GM21737 (cell line): ENCODE results near the gene ELAVL2.
"Not testable (repeated sequence)": the region's sequence is repeated elsewhere in the genome, so short reads cannot be mapped to it uniquely, and the experiment has no call there.

Experiments used
- ATAC-seq: cut with Tn5 transposase; IDR thresholded peaks from one replicate; pipeline ENCODE4 v1.9.1; 2021; ENCODE audit warnings: mild to moderate bottlenecking, moderate library complexity; ENCODE audit not compliant: unreplicated experiment

The ELAVL2 gene

GRCh38 chr9:23725279-23725946, 100.6 kb downstream of the ELAVL2 start:
- no peak for ATAC-seq

- ATAC-seq, result no peak
Measured at GRCh38 chr9:23723672-23724071, 102.4 kb downstream of the ELAVL2 start.

GRCh38 chr9:23723048-23723447, 103.0 kb downstream of the ELAVL2 start:
- not testable (repeated sequence) for ATAC-seq

- no peak for ATAC-seq
Measured at GRCh38 chr9:23721466-23721865, 104.6 kb downstream of the ELAVL2 start.

DNA sequence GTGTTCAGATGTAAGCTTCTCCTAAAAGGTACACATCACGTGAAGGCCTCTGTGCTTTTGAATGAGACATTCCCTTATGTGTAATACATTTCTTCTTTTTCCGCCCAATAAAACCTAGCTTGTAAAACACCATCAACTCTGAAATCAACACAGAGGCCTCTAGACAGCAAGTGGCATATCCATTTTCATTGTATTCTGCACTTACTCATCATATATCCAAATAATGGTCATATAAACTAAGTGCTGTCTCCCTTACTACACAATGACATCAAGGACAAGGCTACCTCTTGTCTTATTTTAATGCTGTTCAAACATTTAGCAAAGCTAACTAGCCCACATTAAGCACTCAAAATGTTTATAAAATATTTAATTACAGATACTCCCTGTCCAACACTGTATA, 108.5 kb downstream of the ELAVL2 start:
- no peak for ATAC-seq

- no peak for ATAC-seq
Measured at GRCh38 chr9:23707249-23707648, 118.8 kb downstream of the ELAVL2 start.

- no peak for ATAC-seq
Measured at GRCh38 chr9:23702311-23702922, 123.6 kb downstream of the ELAVL2 start.

DNA sequence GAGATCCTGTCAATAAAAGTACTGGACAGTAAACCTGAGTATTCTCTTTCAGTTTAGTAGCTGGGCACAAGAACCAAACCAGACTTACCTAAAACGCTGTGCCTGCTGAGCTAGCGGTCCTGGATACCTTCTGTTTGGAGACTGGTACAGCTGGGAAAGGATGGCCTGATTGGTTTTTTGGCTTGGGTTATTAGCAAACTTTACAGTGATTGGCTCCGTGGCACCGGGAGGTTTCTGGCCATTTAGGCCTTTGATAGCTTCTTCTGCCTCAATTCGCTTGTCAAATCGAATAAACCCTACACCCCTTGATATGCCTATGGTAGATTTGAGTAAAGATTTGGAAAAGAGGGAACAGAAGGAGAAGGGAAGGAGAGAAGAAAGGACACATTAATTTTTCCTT, 124.7 kb downstream of the ELAVL2 start:
- ATAC-seq, result no peak

DNA sequence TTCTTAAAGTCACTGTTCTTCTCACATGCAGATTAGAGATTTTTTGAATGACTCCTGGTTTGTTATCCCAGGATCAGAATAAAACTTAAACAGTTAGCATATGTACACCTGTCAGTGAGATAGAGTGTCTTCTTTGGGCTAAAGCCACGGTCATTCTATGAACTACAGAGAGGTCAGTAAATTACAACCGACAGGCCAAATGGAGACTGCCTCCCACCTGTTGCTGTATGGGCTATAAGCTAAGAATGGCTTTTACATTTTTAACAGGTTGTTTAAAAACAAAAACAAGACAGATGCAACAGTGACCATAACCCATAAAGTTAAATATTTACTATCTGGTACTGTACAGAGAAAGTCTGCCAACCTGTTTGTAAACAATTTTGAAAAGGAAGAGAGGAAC, 125.7 kb downstream of the ELAVL2 start:
- ATAC-seq, result no peak

DNA sequence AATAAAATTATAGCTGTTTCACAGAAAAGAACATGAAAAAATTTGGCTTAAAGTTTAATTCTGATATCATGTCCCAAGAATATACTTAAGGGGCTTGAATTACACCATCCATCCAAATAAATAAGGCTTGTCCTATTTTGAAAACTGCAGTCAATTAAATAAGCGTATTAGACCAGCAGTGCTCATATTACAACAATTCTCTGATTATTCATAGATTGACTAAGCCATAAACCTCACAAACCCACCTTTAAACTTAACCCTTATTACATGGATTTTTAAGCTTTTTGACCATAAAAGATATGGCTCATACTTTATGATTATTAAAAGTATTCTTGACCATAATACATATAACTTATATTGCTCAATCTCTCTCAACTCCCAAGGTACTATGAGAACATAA, 127.9 kb downstream of the ELAVL2 start:
- no peak for ATAC-seq

DNA sequence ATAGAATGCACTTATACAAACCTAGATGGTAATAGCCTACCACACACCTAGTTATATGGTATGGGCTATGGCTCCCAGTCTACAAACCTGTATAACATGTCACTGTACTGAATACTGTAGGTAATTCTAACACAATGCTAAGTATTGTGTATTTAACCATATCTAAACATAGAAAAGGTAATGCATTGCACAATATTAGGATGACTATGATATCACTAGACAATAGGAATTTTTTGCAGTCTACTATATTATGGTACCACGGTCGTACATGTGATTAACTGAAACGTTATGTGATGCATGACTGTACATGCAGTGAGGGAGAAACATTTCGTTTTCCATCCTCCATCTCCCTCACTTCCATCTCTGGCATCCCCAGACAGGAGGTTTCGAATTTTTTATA, 130.5 kb downstream of the ELAVL2 start:
- ATAC-seq, result no peak

DNA sequence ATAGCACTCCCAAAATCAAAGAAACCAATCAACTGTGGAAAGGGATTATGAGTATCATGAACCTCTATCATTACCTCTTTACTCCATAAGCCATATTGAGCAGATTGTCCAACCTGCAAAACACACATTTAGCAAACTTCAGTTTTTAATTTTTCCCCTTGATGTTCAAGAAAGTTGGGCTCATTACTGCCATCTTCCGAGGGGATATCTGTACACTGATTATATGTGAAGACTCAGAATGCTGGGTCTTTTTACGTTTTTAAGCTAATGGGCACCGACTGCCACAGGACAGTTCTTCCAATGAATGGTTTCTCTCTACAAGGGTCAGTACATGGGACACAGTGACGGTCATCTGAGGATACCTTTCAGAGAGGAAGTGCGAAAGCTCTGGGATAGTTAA, 132.7 kb downstream of the ELAVL2 start:
- ATAC-seq, result no peak

DNA sequence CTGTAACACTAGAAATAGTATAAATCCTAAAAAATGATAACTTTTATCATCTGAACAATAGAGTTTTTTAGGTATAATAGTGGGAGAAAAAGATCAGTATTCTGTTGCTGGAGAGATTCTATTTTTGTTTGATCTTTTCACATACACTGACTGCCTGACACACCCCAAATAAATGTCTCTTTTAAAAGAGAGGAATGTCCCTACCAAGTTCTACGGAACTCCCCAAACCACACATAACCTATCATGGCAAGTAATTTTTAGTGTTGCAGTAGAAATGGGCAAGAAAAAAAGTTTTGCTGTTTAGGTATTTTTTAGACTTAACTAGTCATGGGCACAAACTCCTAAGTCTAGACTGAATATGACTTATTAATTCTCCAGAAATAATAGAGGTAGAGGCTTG, 139.1 kb downstream of the ELAVL2 start:
- no peak for ATAC-seq

GRCh38 chr9:23686257-23686656, 139.8 kb downstream of the ELAVL2 start:
- no peak for ATAC-seq

DNA sequence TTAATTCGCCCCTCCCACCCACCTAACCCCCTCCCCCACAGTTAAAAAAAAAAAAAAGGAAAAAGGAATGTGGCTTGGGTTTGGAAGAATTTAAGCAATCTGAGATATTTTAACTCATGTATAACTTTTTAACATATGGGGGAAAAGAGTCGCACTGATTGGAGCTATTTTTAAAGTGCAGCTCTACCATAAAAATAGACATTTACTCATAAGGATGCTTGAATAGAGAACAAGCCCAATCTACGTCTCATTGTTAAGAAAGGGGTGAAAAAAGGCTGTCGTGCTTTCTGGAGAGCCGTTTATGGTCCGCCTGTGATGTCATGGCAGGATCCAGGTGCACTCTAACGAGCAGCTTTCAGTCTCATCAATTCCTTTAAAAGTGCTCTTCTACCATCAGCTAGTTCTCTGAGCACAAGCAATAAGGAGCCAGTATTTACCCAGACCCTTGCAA, 142.4 kb downstream of the ELAVL2 start:
- no peak for ATAC-seq

DNA sequence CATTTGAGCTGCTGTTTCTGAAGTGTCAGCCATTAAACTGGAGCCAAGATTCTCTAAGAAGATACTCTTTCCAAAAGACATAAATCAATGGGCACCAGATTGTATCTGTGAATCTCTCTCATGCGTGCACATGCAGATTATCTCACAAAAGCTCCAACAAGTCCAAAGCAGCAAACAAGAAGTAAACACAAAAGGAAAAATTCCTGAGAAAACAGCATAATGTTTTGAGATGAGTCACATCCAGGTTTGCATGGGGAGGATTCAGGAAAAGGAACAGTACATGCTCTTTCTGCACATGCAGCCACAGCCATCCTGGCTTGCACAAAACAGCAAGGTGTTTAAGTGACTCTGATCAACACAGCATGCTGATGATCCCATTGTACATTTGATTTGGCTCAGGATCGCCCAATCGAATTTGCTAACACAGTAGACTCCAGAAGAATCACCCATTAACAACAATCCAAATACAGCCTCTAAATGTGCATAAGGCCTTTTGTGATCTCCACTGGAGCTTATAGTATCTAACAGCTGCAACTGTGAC, 143.1 kb downstream of the ELAVL2 start:
- no peak for ATAC-seq

- no peak for ATAC-seq
Measured at GRCh38 chr9:23682352-23682751, 143.7 kb downstream of the ELAVL2 start.

- no peak for ATAC-seq
Measured at GRCh38 chr9:23677446-23677845, 148.6 kb downstream of the ELAVL2 start.

DNA sequence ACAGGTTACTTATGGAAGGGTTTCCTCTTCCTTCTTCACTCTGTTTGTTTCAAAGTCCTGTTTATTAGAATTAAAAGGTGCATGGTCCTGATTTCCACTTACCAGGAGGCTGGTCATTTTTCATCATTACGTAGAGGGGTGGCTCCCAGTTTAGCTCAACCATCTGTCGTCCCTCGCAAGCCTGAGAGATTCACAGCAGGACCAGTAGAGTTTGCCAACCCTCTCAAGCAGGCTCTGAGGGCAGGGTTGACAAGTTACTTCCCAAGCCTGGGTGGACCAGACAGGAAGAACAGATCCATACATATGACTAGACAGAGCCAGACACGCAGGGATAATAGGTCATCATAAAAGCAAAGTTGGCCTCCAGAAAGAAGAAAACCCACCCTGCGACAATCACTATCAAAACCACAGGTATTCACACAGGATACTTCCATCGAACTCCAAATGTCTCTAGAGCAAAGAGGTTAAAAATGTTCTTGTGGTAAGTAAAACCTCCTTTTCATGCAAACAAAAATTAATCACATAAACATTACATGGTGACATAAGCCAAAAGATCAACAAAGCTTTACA, 151.9 kb downstream of the ELAVL2 start:
- ATAC-seq, result no peak

DNA sequence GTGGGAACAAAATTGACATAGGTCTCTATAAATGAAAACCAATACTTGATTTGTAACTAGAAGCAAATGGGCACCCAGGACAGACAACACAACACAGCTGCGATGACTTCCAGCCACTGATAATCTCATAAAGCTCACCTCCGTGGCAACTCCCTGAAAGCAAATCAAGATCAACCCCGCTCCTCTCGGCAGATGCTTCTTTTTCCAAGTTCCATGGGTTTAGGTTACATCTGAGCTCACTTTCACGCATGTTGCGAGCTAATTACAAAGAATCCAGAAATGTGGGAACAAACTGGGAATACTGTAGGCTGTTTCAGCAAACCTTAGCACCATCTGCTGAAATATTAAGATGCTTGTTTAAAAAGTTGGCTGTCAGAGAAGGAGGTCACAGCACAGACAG, 153.9 kb downstream of the ELAVL2 start:
- no peak for ATAC-seq

DNA sequence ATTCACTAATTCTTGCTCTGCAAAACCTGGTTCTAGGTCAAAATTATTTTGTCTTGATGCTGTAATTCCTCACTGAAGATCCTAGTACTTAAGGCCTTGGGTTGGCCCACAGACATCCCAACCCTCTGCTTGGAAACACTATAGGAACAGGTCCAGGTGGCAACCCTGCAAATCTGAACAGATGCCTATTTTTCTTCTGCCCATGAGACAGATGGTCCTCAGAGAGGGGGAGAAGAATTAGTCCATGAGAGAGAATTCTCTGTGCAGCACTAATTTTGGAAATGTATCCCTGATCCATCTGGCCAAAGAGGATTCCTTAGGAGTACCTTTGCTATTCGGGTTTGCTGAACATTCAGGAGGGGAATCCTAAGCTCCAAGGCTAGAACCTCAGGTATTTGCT, 156.3 kb downstream of the ELAVL2 start:
- no peak for ATAC-seq

DNA sequence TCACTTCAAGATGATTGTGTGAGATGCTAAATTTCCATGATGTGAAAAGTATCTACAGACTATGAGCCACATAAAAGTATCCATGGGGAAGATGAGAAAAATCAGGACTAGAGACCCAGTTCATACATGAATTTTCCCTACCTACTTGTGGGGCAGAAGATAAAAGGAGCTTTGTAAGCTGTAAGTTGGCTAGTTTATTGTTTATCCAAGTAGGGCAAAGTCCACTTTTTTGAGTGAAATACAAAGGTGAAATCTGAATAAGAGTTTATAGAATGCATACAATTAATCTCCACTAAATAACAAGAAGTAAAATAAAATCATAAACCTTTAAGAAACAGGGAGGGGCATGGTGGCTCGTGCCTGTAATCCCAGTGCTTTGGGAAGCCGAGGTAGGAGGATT, 160.4 kb downstream of the ELAVL2 start:
- no peak for ATAC-seq
